Muscle layer of colon (tissue), 2 donors: ENCODE results near the gene TPT1.
A peak's percentile ranks its signal among the peaks of the same experiment; 100 is the strongest.

Experiments used
- H3K27ac ChIP-seq: one replicate; pipeline ENCODE4 v1.7.0; 2013; ENCODE audit warnings: low read depth, mild to moderate bottlenecking, low read length, moderate library complexity
- H3K27me3 ChIP-seq, 2 donors: one replicate each; pipeline ENCODE4 v1.7.0; 2013; ENCODE audit warnings: low read length in 2 of 2, mild to moderate bottlenecking in 2 of 2; ENCODE audit not compliant: insufficient read depth in 2 of 2, control insufficient read depth in 1 of 2
- H3K36me3 ChIP-seq: one replicate; pipeline ENCODE4 v1.7.0; 2013; ENCODE audit warnings: mild to moderate bottlenecking, low read length; ENCODE audit not compliant: insufficient read depth
- H3K4me1 ChIP-seq: one replicate; pipeline ENCODE4 v1.7.0; 2013; ENCODE audit warnings: mild to moderate bottlenecking, low read length; ENCODE audit not compliant: insufficient read depth
- H3K4me3 ChIP-seq, 2 donors: one replicate each; pipeline ENCODE4 v1.7.0; 2013; ENCODE audit warnings: low read length in 2 of 2, low read depth in 1 of 2, mild to moderate bottlenecking in 1 of 2, moderate library complexity in 1 of 2
- H3K9ac ChIP-seq: one replicate; pipeline ENCODE4 v1.7.0; 2013; ENCODE audit warnings: low read length
- H3K9me3 ChIP-seq: one replicate; pipeline ENCODE4 v1.7.0; 2013; ENCODE audit warnings: mild to moderate bottlenecking, low read length
- donor health status: abdominal sarcoma.
- donor health status: Adenocarcinoma of cecum.

Gene TPT1

DNA sequence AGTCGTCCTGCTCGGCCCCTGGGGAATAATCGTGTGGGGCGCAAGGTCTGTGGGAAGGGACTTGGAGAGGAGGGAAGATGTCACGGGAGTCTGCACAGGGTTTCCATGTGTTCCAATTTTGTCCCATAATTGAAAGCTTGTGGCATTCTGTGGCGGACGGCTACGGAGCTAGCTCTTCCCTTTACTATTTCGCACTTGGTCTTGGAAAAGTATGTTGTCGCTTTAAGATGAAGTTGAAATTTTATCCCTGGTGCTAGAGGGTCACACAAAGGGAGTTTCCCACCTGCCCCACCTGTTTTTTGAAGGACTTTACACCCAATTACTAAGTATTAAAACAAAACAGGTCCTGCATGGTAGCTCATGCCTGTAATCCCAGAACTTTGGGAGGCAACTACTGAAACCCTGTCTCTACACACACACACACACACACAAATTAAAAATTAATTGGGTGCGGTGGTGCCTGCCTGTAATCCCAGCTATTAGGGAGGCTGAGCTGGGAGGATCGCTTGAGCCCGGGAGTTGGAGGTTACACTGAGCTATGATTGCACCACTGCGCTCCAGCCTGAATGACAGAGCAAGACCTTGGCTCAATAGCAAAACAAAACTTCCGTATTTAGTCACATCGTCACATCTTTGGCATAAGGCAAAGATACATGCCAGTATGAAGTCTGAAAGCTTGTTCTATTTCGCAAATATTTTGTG, 967 bp upstream of the TPT1 start:
- Histone ChIP-seq H3K4me1 (peaks cover 36% of the 10 kb centered on the region), H3K36me3 (peaks cover 31% of the 10 kb centered on the region), H3K27ac (peak overlapping the region; percentile 100), H3K4me3 (peak overlapping the region; percentile 29 to 100), H3K27me3 (no peaks in the 10 kb centered on the region), H3K9me3 (no peaks in the 10 kb centered on the region), H3K9ac (peak overlapping the region; percentile 96)

GRCh38 chr13:45340422-45341033, 455 bp downstream of the TPT1 start:
- H3K9me3 ChIP-seq: no peaks in the 10 kb centered on the region
- peak overlapping the region; percentile 100 for H3K27ac ChIP-seq
- H3K4me1 ChIP-seq: peaks cover 42% of the 10 kb centered on the region
- H3K27me3 ChIP-seq: no peaks in the 10 kb centered on the region
- peaks cover 46% of the 10 kb centered on the region for H3K36me3 ChIP-seq
- peak overlapping the region; percentile 77 for H3K9ac ChIP-seq
- peak overlapping the region; percentile 82 to 100 for H3K4me3 ChIP-seq

DNA sequence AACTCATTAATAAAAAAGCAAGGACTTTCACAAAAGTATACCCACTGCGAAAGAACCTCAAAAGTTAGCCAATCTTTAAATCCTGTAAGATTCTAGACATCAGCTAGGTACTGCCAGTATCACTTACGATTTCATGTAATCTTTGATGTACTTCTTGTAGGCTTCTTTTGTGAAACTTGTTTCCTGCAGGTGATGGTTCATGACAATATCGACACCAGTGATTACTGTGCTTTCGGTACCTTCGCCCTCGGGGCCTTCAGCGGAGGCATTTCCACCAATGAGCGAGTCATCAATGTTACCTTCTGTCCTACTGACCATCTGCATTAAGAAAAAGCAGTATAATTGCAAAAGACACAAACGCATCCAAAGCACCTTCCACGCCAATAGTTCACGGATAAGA, 1.1 kb downstream of the TPT1 start:
- H3K4me3 ChIP-seq: peak overlapping the region; percentile 82 to 100
- H3K9me3 ChIP-seq: no peaks in the 10 kb centered on the region
- no peaks in the 10 kb centered on the region for H3K27me3 ChIP-seq
- peaks cover 49% of the 10 kb centered on the region for H3K36me3 ChIP-seq
- H3K27ac ChIP-seq: peak overlapping the region; percentile 100
- H3K9ac ChIP-seq: peak overlapping the region; percentile 77
- peaks cover 42% of the 10 kb centered on the region for H3K4me1 ChIP-seq

DNA sequence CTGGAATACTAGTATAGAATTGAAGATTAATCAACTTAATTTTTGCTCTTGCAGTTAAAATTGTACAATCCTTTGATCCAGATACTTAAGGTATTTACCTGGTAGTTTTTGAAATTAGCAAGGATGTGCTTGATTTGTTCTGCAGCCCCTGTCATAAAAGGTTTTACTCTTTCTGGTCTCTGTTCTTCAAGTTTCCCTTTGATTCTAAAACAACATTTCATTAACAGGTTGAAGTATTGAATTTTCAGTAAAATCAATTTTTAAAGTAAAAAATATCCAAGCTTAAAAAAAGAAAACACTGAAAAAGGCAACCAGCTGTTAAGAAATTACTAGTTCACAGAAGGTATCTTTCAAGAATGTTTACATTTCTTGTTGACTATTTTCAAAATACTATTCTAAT, 1.6 kb downstream of the TPT1 start:
- H3K27me3 ChIP-seq: no peaks in the 10 kb centered on the region
- no peak overlapping the region for H3K9ac ChIP-seq
- peaks cover 53% of the 10 kb centered on the region for H3K36me3 ChIP-seq
- H3K4me1 ChIP-seq: peaks cover 42% of the 10 kb centered on the region
- peak overlapping the region; percentile 82 to 100 for H3K4me3 ChIP-seq
- peak overlapping the region; percentile 100 for H3K27ac ChIP-seq
- H3K9me3 ChIP-seq: no peaks in the 10 kb centered on the region

- Histone ChIP-seq H3K27ac (no peak overlapping the region), H3K9ac (no peak overlapping the region), H3K9me3 (no peaks in the 10 kb centered on the region), H3K4me3 (no peak overlapping the region), H3K27me3 (no peaks in the 10 kb centered on the region), H3K4me1 (peaks cover 44% of the 10 kb centered on the region), H3K36me3 (peaks cover 57% of the 10 kb centered on the region)
Measured at GRCh38 chr13:45337803-45338202, 3.2 kb downstream of the TPT1 start.

DNA sequence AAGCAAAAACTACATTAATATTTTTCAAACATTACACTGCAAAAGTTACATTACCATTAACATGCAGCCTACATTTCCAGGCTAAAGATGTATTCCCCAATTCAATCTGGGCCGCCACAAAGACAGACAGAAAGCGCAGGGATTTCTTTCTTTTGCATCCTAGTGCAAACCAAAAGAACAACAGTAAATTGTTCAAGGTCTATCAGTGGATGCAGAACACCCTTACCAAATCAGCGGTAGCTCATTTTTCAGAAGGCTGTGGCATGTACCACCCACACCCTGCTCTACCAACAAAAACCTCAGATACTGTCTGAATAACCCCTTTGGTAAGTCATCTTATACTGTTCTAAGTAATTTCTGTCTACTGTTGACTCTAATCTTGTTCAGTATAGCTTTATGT, 3.6 kb downstream of the TPT1 start:
- Histone ChIP-seq H3K9ac (no peak overlapping the region), H3K27me3 (no peaks in the 10 kb centered on the region), H3K4me1 (peaks cover 47% of the 10 kb centered on the region), H3K9me3 (no peaks in the 10 kb centered on the region), H3K36me3 (peaks cover 57% of the 10 kb centered on the region), H3K4me3 (no peak overlapping the region), H3K27ac (no peak overlapping the region)

- no peaks in the 10 kb centered on the region for H3K27me3 ChIP-seq
- H3K4me1 ChIP-seq: peaks cover 44% of the 10 kb centered on the region
- no peaks in the 10 kb centered on the region for H3K9me3 ChIP-seq
- no peak overlapping the region for H3K27ac ChIP-seq
- H3K4me3 ChIP-seq: no peak overlapping the region
- peaks cover 57% of the 10 kb centered on the region for H3K36me3 ChIP-seq
- no peak overlapping the region for H3K9ac ChIP-seq
Measured at GRCh38 chr13:45336025-45336800, 4.8 kb downstream of the TPT1 start.

GRCh38 chr13:45335397-45336024, 5.5 kb downstream of the TPT1 start:
- Histone ChIP-seq H3K9ac (no peak overlapping the region), H3K9me3 (no peaks in the 10 kb centered on the region), H3K27me3 (no peaks in the 10 kb centered on the region), H3K36me3 (peaks cover 57% of the 10 kb centered on the region), H3K27ac (no peak overlapping the region), H3K4me1 (peaks cover 44% of the 10 kb centered on the region), H3K4me3 (no peak overlapping the region)

- peaks cover 49% of the 10 kb centered on the region for H3K36me3 ChIP-seq
- no peak overlapping the region for H3K27ac ChIP-seq
- H3K4me1 ChIP-seq: peaks cover 37% of the 10 kb centered on the region
- no peak overlapping the region for H3K4me3 ChIP-seq
- no peaks in the 10 kb centered on the region for H3K27me3 ChIP-seq
- H3K9me3 ChIP-seq: no peaks in the 10 kb centered on the region
- no peak overlapping the region for H3K9ac ChIP-seq
Measured at GRCh38 chr13:45333977-45334922, 6.7 kb downstream of the TPT1 start.

DNA sequence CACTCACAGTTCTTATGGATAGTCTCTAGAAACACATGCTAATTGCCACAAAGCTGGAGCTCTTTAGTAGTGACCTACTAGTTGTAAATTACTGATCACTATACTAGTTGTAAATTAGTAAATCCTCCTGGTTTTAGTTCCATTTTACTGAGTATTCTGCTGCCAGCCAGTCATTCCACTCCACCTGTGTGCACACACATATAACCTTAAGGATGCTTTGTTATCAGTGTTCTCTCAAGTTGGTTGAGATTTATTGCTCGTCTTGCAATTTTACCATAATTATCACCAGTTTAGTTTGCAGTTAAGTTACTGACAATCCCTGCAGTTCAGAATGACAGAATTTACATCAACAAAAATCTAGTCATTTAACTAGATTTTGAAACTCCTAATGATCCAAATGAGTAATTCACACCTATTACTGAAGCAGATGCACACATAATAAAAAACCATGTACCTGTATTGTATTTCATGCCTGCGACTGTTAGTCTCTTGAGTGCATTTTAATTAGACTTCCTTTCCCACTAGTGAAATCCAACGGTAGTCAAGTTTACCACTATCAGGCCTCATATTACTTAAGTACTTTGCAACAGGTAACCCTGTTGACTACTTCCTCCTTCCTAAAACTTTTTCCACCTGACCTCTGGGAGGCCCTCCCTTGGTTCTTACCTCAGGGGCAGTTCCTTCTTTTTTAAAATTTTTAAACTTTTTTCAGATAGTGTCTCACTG, 7.6 kb downstream of the TPT1 start:
- peaks cover 41% of the 10 kb centered on the region for H3K36me3 ChIP-seq
- peaks cover 36% of the 10 kb centered on the region for H3K4me1 ChIP-seq
- no peaks in the 10 kb centered on the region for H3K27me3 ChIP-seq
- no peak overlapping the region for H3K4me3 ChIP-seq
- no peaks in the 10 kb centered on the region for H3K9me3 ChIP-seq
- H3K27ac ChIP-seq: no peak overlapping the region
- H3K9ac ChIP-seq: no peak overlapping the region
